Loucy (cell line): ENCODE measurements around the gene ZFHX2.

Experiments used
- H2AFZ ChIP-seq: fragments of 200-600 bp; sonication (generic); 2 replicates; pipeline ENCODE4 v1.6.0; 2016; ENCODE audit warnings: antibody characterized with exemption, mild to moderate bottlenecking, low read length, moderate library complexity
- H3F3A ChIP-seq: fragments of 200-600 bp; 2 replicates; pipeline ENCODE4 v1.6.0; 2016; ENCODE audit warnings: antibody characterized with exemption, low read depth, mild to moderate bottlenecking
- H3K27me3 ChIP-seq: fragments of 200-600 bp; sonication (generic); 2 replicates; pipeline ENCODE4 v1.6.1; 2014; ENCODE audit warnings: low read length, mild to moderate bottlenecking; ENCODE audit not compliant: insufficient read depth, poor library complexity, severe bottlenecking
- H3K36me3 ChIP-seq: fragments of 200-600 bp; sonication (generic); 2 replicates; pipeline ENCODE4 v1.6.1; 2016; ENCODE audit warnings: low read length; ENCODE audit not compliant: insufficient read depth
- H3K4me1 ChIP-seq: fragments of 200-600 bp; sonication (generic); 2 replicates; pipeline ENCODE4 v1.5.1; 2014; ENCODE audit warnings: low read length, mild to moderate bottlenecking; ENCODE audit not compliant: insufficient read depth, poor library complexity, severe bottlenecking
- H3K4me2 ChIP-seq: fragments of 200-600 bp; sonication (generic); 2 replicates; pipeline ENCODE4 v1.6.0; 2014; ENCODE audit warnings: antibody characterized with exemption, low read length, low read depth, mild to moderate bottlenecking; ENCODE audit not compliant: poor library complexity, severe bottlenecking
- H3K4me3 ChIP-seq: fragments of 200-600 bp; sonication (generic); 2 replicates; pipeline ENCODE4 v1.5.1; 2014; ENCODE audit warnings: low read length, mild to moderate bottlenecking, mixed read lengths; ENCODE audit not compliant: poor library complexity, severe bottlenecking
- H3K79me2 ChIP-seq: fragments of 200-600 bp; sonication (generic); 2 replicates; pipeline ENCODE4 v1.6.1; 2014; ENCODE audit warnings: low read length; ENCODE audit not compliant: insufficient read depth
- H3K9ac ChIP-seq: fragments of 200-600 bp; sonication (generic); 2 replicates; pipeline ENCODE4 v1.6.0; 2014; ENCODE audit warnings: mild to moderate bottlenecking, low read depth, low read length, moderate library complexity; ENCODE audit not compliant: poor library complexity, severe bottlenecking
- H3K9me2 ChIP-seq: fragments of 200-600 bp; sonication (generic); replicated peaks from 2 replicates; pipeline ENCODE4 v1.6.1; 2016; ENCODE audit warnings: low read depth, low read length, mixed read lengths
- H3K9me3 ChIP-seq: fragments of 200-600 bp; sonication (generic); 2 replicates; pipeline ENCODE4 v1.6.1; 2014; ENCODE audit warnings: mild to moderate bottlenecking, antibody characterized with exemption, low read length, low read depth; ENCODE audit not compliant: insufficient read depth
- H4K20me1 ChIP-seq: fragments of 200-600 bp; sonication (generic); 2 replicates; pipeline ENCODE4 v1.6.0; 2014; ENCODE audit warnings: antibody characterized with exemption, low read length, mild to moderate bottlenecking; ENCODE audit not compliant: insufficient read depth, poor library complexity, severe bottlenecking
- CTCF ChIP-seq: fragments of 200-600 bp; sonication (generic); conservative IDR thresholded peaks from 2 replicates; pipeline ENCODE4 v1.5.1; 2014; ENCODE audit warnings: mild to moderate bottlenecking, antibody characterized with exemption, low read length
- EZH2phosphoT487 ChIP-seq: fragments of 200-600 bp; IDR thresholded peaks from 2 replicates; pipeline ENCODE4 v1.6.1; 2018; ENCODE audit warnings: antibody characterized with exemption, mild to moderate bottlenecking, moderate library complexity, borderline replicate concordance

Gene ZFHX2

GRCh38 chr14:23520899-23521533 lies 30.5 kb downstream of the ZFHX2 start:
- no peaks in the 10 kb centered on the region for H3K27me3 ChIP-seq
- no peak overlapping the region for H3K4me2 ChIP-seq
- no peak overlapping the region for H3K9ac ChIP-seq
- no peaks in the 10 kb centered on the region for H3F3A ChIP-seq
- H3K4me3 ChIP-seq = no peak overlapping the region
- no peak for TF ChIP-seq EZH2phosphoT487
- TF ChIP-seq CTCF = no peak
- no peaks in the 10 kb centered on the region for H3K9me2 ChIP-seq
- no peaks in the 10 kb centered on the region for H4K20me1 ChIP-seq
- no peaks in the 10 kb centered on the region for H3K4me1 ChIP-seq
- no peaks in the 10 kb centered on the region for H3K79me2 ChIP-seq
- no peaks in the 10 kb centered on the region for H3K36me3 ChIP-seq
- H3K9me3 ChIP-seq = no peaks in the 10 kb centered on the region
- H2AFZ ChIP-seq = no peak overlapping the region

- no peaks in the 10 kb centered on the region for H3K79me2 ChIP-seq
- no peaks in the 10 kb centered on the region for H3F3A ChIP-seq
- no peaks in the 10 kb centered on the region for H3K9me3 ChIP-seq
- H3K4me1 ChIP-seq = no peaks in the 10 kb centered on the region
- no peak for TF ChIP-seq EZH2phosphoT487
- TF ChIP-seq CTCF = no peak
- H4K20me1 ChIP-seq = no peaks in the 10 kb centered on the region
- H3K9me2 ChIP-seq = no peaks in the 10 kb centered on the region
- H3K4me2 ChIP-seq = no peak overlapping the region
- no peak overlapping the region for H3K4me3 ChIP-seq
- no peaks in the 10 kb centered on the region for H3K27me3 ChIP-seq
- H3K9ac ChIP-seq = no peak overlapping the region
- H3K36me3 ChIP-seq = no peaks in the 10 kb centered on the region
- no peak overlapping the region for H2AFZ ChIP-seq
These were observed 32.9 kb downstream of the ZFHX2 start for GRCh38 chr14:23518709-23519108.

- Histone ChIP-seq H3K9me3 (no peaks in the 10 kb centered on the region), H3K4me3 (no peak overlapping the region), H3K9me2 (no peaks in the 10 kb centered on the region), H3K36me3 (no peaks in the 10 kb centered on the region), H2AFZ (no peak overlapping the region), H4K20me1 (no peaks in the 10 kb centered on the region), H3K79me2 (no peaks in the 10 kb centered on the region), H3K9ac (no peak overlapping the region), H3F3A (no peaks in the 10 kb centered on the region), H3K4me1 (no peaks in the 10 kb centered on the region), H3K4me2 (no peak overlapping the region), H3K27me3 (no peaks in the 10 kb centered on the region)
- no peak for TF ChIP-seq CTCF
- TF ChIP-seq EZH2phosphoT487 = no peak
These were observed 33.8 kb downstream of the ZFHX2 start for GRCh38 chr14:23517650-23518326.
